Left renal pelvis (tissue), 4 donors: Measurements from ENCODE around the gene FAM184A. TPM values are rescaled to one million over a fixed set of nuclear protein-coding genes. Genes with fewer than 3 reads are reported as not detected.
A peak's percentile ranks its signal among the peaks of the same experiment; 100 is the strongest.
"Not testable (repeated sequence)": the region's sequence is repeated elsewhere in the genome, so short reads cannot be mapped to it uniquely, and the experiment has no call there.

ENCODE experiments used
- DNase-seq, 4 donors: peaks; one replicate each; pipeline ENCODE4 v3.0.0-alpha.2; 2013; ENCODE audit warnings: low read depth in 4 of 4, low spot score in 3 of 4
- polyA plus RNA-seq, 4 donors: library from polyadenylated mRNA; unstranded; fragments of 120-200 nt; gene quantifications; one replicate each; pipeline ENCODE4 v1.2.1, GENCODE V29; 2013; ENCODE audit not compliant: insufficient read length in 4 of 4

The FAM184A gene
- polyA plus RNA-seq = 10 to 100 TPM in 2 of 4 donors, 1 to 10 TPM in 2; 5.9 to 12.7 (median 10.2) TPM

- no peak for DNase-seq
Measured at GRCh38 chr6:119078376-119079282, at the start of gene FAM184A. TSS of gene FAM184A (minus strand) at chr6:119078664. CDS start at chr6:119078299, 365 bp downstream.

GRCh38 chr6:119127627-119128026 lies 49.2 kb upstream of the FAM184A start:
- no peak for DNase-seq

GRCh38 chr6:119126826-119127225 lies 48.4 kb upstream of the FAM184A start:
- DNase-seq = no peak

GRCh38 chr6:119126140-119126539 lies 47.7 kb upstream of the FAM184A start:
- no peak for DNase-seq

GRCh38 chr6:119125576-119125975 lies 47.1 kb upstream of the FAM184A start:
- DNase-seq = no peak

- no peak for DNase-seq
Measured at GRCh38 chr6:119124079-119124824, 45.8 kb upstream of the FAM184A start.

- no peak for DNase-seq
Measured at GRCh38 chr6:119122336-119122735, 43.9 kb upstream of the FAM184A start.

GRCh38 chr6:119121367-119121766 lies 42.9 kb upstream of the FAM184A start:
- no peak for DNase-seq

GRCh38 chr6:119119989-119120388 lies 41.5 kb upstream of the FAM184A start:
- DNase-seq = no peak

GRCh38 chr6:119119062-119119461 lies 40.6 kb upstream of the FAM184A start:
- not testable (repeated sequence) for DNase-seq

GRCh38 chr6:119116712-119117281 lies 38.3 kb upstream of the FAM184A start:
- no peak for DNase-seq

GRCh38 chr6:119113961-119114360 lies 35.5 kb upstream of the FAM184A start:
- DNase-seq = no peak

- no peak for DNase-seq
Measured at GRCh38 chr6:119112812-119113530, 34.5 kb upstream of the FAM184A start.

- DNase-seq = peak; percentile 29 to 44 (median 38)
Measured at GRCh38 chr6:119110601-119111548, 32.4 kb upstream of the FAM184A start.

- DNase-seq = no peak
Measured at GRCh38 chr6:119109654-119110325, 31.3 kb upstream of the FAM184A start.

- DNase-seq = no peak
Measured at GRCh38 chr6:119108076-119108475, 29.6 kb upstream of the FAM184A start.

GRCh38 chr6:119105282-119105681 lies 26.8 kb upstream of the FAM184A start:
- DNase-seq = no peak

- DNase-seq = no peak
Measured at GRCh38 chr6:119102901-119103300, 24.4 kb upstream of the FAM184A start.

GRCh38 chr6:119100115-119100514 lies 21.7 kb upstream of the FAM184A start:
- no peak for DNase-seq
